Fibroblast of skin of right biceps (primary cell): Measurements from ENCODE around the gene MYBPC2.
"Not testable (repeated sequence)": the region's sequence is repeated elsewhere in the genome, so short reads cannot be mapped to it uniquely, and the experiment has no call there.

ENCODE experiments used
- DNase-seq: peaks from one replicate; pipeline ENCODE4 v3.0.0-alpha.2; 2013

The MYBPC2 gene

DNA sequence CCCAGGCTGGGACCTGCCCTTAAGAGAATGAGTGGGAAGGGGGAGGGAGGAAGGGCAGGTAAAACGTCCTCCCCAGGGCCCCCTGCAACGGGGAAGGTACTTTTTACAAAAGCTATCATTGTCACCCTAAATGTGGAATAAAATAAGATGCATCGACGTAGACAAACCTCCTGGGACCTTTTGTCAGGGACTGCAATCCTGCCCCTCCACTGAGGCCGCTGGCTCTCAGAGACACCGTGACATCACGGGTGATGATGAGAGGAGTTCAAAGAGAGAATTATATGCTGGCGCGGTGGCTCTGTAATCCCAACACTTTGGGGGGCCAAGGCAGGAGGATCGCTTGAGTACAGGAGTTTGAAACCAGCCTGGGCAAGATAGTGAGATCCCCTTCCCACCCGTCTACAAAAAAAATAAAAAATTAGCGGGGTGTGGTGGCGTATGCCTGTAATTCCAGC, 1.8 kb upstream of the MYBPC2 start:
- DNase-seq = no peak

DNA sequence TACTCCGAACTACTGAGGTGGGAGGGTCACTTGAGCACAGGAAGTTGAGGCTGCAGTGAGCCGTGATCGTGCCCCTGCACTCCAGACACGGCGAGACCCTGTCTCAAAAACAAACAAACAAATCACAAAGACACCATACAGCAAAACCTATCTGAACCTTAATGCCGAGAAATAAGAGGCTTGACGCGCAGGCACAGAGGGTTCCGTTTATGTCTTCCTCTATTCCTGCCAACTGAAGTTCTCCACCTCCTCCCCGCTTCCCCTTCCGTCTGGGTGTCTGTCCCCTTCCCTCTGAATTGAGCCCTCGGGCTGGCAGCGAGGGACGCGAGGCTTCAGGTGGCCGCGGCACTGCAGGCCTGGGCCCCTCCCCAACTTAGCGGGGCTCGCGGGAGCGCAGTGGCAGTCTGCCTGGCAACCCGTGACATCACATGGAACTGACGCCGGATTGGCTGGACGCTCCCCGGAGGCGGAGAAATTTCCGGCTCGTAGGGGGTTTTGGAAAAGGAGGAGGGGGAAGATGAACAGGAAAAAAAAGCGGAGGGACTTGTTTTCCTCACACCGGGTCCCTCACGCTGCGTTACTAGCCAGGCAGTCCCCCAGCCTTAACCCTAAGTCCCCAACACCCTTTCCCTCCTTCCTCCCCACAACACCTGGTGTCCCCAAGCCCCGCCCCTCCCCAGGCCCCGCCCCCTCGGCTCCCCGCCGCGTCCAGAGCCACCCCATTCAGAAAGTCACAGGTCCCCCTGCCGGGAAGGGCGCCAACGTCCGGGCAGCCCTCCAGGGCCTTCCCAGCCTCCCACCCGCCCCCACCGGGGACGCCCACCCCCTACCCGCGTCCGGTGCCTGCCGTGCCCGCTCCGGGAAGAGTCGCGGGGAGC, 1.1 kb upstream of the MYBPC2 start:
- peak; percentile 60 for DNase-seq

DNA sequence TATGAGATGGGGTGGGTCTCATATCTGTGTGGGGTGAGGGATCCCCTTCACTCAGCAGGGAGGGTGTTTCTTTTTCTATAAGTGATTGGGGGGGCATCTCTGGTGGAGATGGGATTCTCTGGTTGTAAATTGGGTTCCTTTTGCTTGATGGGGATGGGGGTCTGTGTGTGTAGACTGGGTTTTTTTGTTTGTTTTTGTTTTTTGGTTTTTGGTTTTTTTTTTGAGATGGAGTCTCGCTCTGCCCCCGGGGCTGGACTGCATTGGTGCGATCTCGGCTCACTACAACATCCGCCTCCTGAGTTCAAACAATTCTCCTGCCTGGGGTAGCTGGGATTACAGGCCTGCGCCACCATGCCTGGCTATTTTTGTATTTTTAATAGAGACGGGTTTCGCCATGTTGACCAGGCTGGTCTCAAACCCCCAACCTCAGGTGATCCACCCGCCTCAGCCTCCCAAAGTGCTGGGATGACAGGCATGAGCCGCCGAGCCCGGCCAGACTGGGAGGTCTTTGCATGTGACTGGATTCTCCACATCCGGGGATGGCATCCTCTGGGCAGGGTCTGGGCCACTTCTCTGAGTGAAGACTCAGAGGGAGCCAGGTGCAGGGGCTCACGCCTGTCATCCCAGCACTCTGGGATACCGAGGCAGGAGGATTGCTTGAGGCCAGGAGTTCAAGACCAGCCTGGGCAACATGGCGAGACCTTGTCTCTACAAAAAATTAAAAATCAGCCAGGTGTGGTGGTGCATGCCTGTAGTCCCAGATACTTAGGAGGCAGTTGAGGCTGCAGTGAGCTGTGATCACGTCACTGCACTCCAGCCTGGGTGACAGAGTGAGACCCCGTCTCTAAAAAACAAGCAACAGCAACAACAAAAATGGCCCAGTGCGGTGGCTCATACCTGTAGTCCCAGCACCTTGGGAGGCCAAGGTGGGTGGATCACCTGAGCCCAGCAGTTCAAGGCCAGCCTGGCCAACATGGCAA, 799 bp downstream of the MYBPC2 start:
- DNase-seq = no peak

DNA sequence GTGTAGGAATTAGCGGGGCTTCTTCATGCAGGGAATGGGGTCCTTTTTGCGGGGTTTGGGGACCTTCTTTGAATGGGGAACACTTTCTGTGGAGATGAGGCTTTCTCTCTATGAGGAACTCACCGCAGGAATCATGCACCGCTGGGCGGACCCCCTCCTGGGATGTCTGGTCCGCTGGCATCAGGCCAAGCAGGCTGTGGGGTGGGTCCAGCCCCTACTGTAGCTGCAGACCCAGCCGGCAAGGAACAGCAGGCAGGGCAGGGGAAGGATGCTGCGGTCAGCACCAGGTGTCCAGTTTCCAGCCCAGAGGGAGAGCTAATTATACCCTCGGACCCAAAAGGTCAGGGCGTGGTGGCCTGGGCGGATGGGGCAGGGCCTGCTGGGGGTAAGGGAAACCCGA, 1.8 kb downstream of the MYBPC2 start:
- no peak for DNase-seq

DNA sequence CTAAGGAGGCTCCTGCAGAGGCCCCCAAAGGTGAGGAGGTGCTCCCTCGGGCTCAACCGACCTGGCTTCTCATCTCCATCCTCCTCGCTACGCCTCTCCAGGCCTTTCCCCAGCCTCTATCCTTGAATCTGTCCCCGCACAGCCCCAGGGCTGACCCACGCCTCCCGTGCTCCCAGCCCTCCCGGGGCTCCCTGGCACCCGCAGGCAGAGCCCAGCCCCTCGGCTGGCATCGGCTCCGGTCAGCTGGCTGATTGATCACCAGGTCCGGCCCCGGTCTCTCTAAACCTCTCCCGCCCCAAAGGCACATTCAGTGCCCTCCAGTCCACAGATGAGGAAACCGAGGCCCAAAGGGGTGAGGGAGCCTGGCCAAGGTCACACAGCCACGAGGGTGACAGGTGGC, 2.5 kb downstream of the MYBPC2 start:
- DNase-seq = no peak

DNA sequence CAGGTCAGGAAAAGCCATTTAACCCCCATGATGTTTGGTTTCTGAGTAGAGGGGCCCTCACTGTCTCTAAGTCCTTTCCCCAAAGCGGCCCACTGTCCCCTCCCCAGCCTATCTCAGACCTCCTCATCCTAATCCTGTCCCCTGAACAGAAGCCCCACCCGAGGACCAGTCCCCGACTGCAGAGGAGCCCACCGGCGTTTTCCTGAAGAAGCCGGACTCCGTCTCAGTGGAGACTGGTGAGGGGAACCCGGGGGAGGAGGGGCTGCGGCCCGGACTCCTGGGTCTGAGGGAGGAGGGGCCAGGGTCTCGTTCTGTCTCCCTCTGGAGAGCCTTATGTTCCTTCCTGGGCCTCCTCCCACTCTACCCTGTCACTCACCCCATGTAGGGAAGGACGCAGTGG, 2.9 kb downstream of the MYBPC2 start:
- DNase-seq = no peak

DNA sequence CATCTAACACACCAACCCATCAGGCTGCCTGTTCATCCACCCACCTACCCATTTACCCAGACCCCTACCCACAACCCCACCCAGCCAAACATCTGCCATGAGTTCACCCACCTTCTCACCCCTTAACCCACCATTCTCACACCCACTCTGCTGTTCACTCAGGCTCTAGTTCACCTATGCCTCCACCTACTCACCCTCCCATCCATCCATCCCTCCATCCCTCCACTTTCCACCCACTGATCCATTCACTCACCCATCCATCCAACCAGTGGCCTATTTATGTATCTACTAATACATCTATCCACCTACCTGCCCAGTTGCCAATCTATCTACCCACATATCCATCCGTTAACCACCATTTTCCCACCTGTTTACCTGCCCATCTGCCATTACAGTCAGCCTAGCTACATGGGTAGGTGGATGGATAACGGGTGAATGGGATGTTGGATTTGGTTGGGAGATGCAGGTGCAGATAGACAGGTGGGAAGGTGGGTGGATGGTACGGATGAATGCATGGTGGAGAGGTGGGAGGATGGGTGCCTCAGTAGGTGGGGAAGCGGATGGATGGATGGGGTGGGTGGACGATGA, 5.3 kb downstream of the MYBPC2 start:
- no peak for DNase-seq

DNA sequence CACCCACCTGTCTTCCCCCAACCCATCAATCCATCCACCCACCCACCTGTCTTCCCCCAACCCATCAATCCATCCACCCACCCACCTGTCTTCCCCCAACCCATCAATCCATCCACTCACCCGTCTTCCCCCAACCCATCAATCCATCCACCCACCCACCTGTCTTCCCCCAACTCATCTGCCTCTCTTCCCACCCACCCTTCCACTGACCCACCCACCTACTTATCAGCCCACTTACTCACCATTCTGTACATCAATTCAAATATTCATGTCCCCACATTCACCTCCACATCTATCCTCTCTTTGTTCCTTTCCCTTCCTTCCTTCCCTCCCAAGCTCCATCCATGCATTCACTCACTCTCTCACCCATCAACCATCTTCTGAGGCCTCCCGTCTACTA, 6.4 kb downstream of the MYBPC2 start:
- not testable (repeated sequence) for DNase-seq

DNA sequence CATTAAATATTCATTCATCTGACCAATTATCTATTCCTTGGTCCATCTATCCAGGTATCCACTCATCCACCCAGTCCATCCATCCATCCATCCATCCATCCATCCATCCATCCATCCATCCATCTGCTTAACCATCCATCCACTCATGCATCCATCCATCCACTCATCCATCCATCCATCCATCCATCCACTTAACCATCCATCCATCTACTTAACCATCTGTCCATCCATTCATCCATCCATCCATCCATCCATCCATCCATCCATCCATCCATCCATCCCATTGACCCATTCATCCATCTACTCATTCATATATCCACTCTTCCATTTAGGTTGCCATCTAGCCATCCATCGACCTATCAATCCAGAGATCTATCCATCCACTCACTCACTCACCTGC, 11.4 kb downstream of the MYBPC2 start:
- no peak for DNase-seq

DNA sequence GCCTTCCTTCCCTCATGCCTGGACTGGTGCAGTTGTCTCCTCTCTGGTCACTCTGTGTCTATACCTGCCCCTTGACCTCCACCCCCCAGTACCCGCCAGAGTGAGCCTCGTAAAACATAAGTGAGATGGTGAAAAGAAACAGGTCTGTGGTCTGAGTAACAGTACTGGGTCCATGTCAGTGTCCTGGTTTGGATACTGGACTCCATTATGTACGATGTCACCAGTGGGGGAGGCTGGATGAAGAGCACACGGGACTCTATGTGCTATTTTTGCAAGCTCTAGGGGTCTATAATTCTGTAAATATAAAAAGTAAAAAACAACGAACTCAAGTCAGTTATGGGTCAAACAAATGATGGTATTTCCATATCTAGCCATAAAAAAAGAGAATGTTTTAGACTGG, 14.4 kb downstream of the MYBPC2 start:
- DNase-seq = no peak

DNA sequence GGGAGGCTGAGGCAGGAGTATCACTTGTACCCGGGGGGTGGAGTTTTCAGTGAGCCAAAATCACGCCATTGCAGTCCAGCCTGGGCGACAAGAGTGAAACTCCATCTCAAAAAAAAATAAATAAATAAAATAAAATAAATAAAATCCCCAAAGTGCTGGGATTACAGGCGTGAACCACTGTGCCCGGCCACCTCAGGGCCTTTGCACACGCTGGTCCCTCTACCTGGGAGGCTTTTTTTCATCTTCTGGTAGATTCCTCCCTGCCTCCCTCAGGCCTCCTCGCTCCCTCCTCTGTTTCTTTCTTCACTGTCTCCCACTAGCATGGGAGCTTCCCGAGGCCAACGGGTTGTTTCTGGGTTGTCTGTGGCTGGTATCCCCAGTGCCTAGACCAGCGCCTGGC, 15.1 kb downstream of the MYBPC2 start:
- DNase-seq = no peak

DNA sequence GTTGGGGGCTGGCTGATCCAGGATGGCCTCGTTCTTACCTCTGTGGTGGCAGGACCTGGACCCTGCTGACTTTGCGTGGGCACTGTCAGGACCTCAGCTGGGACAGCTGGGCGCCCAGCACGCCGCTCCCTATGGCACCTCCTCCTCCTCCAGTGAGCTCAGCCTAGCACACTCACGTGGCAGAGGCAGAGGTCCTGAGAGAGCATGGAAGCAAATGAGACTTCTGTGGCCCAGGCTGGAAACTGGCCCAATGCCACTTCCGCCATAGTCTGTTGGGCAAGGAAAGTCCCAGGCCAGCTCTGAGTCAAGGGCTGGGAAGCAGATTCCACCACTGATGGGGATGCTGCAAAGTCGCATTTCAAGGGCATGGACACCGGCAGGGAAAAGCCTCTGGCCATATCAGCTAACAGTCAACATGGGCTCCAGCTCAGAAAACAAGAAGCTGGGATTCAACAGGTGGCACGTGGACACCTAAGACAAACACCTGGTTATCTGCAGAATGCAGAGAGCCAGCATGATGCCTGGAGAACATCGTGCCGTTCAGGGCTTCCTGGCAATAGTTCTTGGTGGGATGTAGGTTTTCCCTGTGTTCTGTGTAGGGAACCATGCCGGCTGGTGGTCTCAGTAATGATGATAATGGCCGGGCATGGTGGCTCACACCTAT, 16.7 kb downstream of the MYBPC2 start:
- DNase-seq = no peak

DNA sequence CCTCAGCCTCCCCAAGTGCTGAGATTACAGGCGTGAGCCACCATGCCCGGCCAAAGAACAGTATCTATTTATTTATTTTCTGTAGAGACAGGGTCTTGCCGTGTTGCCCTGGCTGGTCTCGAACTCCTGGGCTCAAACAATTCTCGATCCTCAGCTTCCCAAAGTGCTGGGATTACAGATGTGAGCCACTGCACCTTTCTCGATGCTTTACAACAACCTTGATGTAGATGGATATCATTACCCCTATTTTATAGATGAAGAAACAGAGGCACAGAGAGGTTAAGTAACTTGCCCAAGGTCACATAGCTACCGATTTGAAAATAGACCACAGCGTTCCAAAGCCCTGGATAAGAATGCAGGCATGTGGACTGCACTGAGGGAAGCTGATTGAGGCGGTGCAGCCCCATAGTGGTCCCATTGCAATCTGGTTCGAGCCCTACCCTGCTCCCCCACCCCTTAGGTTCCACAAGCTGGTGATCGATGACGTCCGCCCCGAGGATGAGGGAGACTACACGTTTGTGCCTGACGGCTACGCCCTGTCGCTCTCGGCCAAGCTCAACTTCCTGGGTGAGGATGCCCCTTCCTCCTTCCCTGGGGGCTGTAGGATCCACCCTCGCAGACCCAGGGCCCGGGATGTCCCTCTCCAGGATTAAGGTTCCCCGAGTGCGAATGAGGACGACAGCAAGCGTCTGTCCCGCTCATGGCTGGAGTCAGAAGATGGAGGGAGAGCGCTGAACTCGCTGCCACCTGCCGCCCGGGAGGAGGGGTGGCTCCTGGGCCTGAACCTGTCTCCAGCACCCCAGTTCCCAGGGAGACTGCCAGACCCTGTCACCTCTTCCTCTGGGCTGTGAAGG, 17.9 kb downstream of the MYBPC2 start:
- no peak for DNase-seq

DNA sequence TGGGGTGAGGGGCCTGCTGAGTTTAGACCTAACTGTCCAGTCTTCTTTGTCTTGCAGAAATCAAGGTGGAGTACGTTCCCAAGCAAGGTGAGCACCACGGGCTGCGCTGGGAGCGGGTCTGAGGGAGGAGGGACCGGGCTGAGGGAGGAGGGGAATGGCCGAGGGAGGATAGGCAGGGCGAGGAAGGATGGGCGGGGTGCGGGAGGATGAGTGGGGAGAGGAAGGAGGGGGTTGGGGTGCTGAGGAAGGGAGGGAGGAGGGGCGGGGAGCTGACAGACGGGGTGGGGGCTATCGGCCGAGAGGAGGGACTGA, 18.5 kb downstream of the MYBPC2 start:
- no peak for DNase-seq

DNA sequence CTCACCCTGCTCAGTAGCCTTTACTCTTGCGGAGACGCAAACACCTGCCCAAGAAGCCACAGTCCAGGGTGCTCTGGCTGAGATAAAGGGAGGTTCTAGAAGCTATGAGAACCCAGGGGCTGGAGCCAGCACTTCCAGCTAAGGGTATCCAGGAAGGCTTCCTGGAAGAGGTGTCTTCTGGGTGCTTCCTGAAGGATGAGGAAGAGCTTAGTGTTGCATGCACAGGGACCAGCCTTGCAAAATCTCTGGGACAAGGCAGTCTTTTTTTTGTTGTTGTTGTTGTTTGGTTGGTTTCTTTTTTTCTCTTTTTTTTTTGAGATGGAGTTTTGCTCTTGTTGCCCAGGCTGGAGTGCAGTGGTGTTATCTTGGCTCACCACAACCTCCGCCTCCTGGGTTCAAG, 20.6 kb downstream of the MYBPC2 start:
- no peak for DNase-seq

DNA sequence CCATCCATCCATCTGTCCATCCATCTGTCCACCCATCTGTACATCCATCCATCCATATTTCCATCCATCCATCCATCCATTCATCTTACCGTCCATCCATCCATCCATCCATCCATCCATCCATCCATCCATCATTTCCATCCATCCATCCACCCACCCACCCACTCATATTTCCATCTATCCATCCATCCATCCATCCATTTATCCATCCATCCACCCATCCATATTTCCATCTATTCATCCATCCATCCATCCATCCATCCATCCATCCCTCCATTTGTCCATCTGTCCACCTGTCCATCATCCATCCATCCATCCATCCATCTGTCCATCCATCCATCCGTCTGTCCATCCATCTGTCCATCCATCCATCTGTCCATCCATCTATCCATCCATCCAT, 23.3 kb downstream of the MYBPC2 start:
- no peak for DNase-seq

DNA sequence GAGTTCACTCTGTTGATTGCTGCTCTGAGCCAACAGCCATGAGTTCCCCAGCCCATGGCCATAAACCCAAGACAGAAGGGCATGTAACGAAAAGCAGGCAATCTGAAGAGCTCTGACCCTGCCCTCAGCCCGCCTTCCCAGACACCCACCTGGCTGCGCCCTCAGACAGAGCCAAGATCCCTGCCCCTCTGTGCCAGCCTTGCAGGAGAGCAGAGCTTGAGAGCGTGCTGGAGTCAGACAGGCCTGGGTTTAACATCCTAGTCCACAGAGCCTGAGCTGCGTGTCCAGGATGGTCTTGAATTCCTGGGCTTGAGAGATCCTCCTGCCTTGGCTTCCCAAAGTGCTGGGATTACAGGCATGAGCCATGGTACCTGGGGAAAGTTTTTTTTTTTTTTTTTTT, 24.6 kb downstream of the MYBPC2 start:
- no peak for DNase-seq

DNA sequence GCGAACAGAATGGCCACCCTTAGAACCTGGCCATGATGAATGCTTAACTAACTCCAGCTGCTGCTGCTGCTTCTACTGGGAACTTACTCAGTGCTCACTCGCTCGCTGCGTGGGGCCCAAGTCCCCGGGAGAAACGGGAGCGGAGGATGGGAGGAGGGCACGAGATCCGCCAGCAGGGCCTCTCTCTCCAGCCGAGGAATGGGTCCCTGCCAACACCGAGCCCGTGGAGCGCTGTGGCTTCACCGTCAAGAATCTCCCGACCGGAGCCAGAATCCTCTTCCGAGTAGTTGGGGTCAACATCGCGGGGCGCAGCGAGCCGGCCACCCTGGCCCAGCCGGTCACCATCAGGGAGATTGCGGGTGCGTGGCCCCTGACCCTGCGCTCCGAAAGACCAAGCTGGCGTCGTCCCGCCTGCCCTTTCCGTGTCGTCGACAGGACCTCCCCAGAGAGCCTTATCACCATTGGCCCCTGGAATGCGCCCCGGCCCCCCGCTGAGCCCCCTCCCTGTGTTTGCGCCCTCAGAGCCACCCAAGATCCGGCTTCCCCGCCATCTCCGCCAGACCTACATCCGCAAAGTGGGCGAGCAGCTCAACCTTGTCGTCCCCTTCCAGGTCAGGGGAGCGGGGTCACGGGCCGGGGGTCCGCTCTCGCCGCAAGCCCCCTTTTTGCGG, 25.8 kb downstream of the MYBPC2 start:
- DNase-seq = no peak

DNA sequence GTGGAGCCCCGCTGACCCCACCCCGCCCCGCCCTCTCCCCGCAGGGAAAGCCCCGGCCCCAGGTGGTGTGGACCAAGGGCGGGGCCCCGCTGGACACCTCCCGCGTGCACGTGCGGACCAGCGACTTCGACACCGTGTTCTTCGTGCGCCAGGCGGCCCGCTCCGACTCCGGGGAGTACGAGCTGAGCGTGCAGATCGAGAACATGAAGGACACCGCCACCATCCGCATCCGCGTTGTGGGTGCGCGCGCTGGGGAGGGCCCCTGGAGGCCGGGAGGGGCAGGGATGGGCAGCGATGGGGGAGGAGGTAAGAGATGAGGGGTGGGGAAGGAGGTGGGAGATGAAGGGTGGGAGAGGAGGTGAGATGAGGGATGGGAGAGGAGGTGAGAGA, 26.4 kb downstream of the MYBPC2 start:
- no peak for DNase-seq

DNA sequence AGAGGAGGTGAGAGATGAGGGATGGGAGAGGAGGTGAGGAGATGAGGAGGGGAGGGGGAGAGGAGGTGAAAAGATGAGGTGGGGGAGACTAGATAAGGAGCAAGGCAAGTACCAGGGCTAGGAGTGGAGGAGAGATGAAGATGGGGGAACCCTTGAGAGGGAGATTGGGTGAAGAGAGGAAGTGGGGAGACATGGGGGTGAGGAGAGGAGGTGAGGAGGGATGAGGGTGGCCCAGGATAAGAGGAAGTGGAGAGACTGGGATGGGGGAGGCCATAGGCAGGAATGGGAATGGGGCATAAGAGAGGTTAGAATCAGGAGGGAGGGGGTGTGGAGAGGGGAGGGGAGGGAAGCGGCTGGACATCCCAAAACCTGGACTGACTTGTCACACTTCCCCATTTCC, 26.9 kb downstream of the MYBPC2 start:
- DNase-seq = no peak

DNA sequence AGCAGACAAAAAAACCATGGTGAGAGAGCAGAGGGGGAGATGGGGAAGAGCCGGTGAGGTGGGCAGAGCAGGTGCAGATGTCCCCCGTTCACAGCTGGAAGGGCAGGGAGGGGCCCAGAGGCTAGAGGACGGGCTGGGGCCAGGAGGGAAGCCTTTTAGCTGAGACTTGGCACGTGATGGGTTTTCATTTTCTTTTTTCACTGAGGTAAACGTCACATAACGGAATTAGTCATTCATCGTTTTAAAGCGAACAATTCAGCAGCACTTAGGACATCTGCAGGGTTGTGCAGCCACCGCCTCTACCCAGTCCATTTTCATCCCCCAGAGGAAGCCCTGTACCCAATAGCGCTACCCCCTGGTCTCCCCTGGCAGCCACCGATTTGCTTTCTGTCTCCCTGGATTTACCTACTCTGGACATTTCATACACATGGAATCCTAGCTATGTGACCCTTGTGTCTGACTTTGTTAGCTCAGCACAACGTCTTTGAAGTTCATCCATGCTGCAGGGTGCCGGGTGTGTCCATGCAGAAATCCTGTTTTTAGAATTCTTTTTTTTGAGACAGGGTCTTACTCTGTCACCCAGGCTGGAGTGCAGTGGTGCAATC, 27.6 kb downstream of the MYBPC2 start:
- DNase-seq = peak; percentile 36
